Neural crest cell (in vitro differentiated cells): Measurements from ENCODE around the gene NUMA1. TPM values are rescaled to one million over a fixed set of nuclear protein-coding genes. Genes with fewer than 3 reads are reported as not detected.

Experiments used
- DNase-seq: peaks from one replicate; pipeline ENCODE4 v3.0.0; 2021; ENCODE audit warnings: low read depth, mixed read lengths, low spot score
- H3K27ac Mint-ChIP-seq: one replicate; pipeline ENCODE4 v1.8.0; 2021; ENCODE audit warnings: mild to moderate bottlenecking, mixed read lengths; ENCODE audit not compliant: unreplicated experiment
- H3K27me3 Mint-ChIP-seq: 2 replicates; pipeline ENCODE4 v1.8.0; 2021; ENCODE audit warnings: low read depth, mild to moderate bottlenecking, mixed read lengths
- H3K36me3 Mint-ChIP-seq: 2 replicates; pipeline ENCODE4 v1.8.0; 2021; ENCODE audit warnings: low read depth, mild to moderate bottlenecking, mixed read lengths
- H3K4me1 Mint-ChIP-seq: 2 replicates; pipeline ENCODE4 v1.8.0; 2021; ENCODE audit warnings: mixed read lengths
- H3K4me3 Mint-ChIP-seq: one replicate; pipeline ENCODE4 v1.8.0; 2021; ENCODE audit warnings: mild to moderate bottlenecking, mixed read lengths
- H3K9me3 Mint-ChIP-seq: 2 replicates; pipeline ENCODE4 v1.8.0; 2021; ENCODE audit warnings: mixed read lengths
- total RNA-seq: library from RNA; stranded (reverse); gene quantifications from 2 replicates; pipeline ENCODE4 v1.2.1, GENCODE V29; 2021
- TF ChIP-seq, protein P1 (sequence below): fragments of 200-600 bp; sonication (generic); conservative IDR thresholded peaks from 2 replicates; pipeline ENCODE4 v1.5.0; 2021; ENCODE audit warnings: antibody characterized with exemption, mild to moderate bottlenecking

Gene NUMA1
- total RNA-seq, 1 donor from 2014 or later, result 179 TPM

DNA sequence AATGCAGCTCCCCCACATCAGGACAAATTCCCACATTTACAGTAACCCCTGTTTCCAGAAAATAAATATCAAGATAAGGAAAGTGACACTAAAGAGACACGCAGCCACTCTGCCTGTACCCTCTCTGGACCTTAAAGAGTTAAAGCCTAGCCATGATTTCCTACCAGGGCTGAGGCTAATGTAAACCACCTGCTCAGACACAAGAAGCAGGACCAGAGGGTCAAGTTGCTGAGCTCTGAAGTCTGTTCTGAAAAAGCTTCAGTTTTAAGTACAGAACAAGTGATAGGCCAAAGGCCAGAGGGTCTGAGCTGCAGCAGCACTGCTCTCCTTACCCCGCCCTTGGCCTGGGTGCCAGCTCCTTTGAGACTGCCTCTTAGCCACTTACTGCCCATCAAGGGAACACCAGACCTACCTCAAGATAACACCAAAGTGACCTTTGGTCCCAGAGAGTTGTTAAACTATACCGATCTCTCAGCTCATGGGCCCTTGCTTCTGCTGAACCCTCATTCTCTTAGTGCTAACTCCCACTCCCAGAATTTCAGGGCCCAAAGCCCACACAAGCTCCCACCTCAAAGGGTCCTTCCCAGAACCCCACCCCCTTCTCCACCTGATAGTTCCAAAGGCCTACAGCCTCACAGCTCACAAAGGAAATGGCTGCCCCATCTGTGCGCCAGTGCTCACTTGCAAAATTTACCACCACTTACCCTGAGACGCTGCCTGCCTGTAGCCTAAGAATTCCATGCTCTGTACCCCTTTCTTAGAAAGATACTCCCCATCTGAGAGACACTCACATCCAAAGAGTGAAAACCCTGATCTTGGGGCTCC is 41.1 kb downstream of the NUMA1 start:
- Mint-ChIP-seq H3K4me1 (peaks cover 4% of the 10 kb centered on the region), H3K36me3 (peaks cover 3% of the 10 kb centered on the region), H3K9me3 (no peaks in the 10 kb centered on the region), H3K27me3 (no peaks in the 10 kb centered on the region), H3K27ac (no peak overlapping the region), H3K4me3 (no peak overlapping the region)
- TF ChIP-seq, protein P1, sequence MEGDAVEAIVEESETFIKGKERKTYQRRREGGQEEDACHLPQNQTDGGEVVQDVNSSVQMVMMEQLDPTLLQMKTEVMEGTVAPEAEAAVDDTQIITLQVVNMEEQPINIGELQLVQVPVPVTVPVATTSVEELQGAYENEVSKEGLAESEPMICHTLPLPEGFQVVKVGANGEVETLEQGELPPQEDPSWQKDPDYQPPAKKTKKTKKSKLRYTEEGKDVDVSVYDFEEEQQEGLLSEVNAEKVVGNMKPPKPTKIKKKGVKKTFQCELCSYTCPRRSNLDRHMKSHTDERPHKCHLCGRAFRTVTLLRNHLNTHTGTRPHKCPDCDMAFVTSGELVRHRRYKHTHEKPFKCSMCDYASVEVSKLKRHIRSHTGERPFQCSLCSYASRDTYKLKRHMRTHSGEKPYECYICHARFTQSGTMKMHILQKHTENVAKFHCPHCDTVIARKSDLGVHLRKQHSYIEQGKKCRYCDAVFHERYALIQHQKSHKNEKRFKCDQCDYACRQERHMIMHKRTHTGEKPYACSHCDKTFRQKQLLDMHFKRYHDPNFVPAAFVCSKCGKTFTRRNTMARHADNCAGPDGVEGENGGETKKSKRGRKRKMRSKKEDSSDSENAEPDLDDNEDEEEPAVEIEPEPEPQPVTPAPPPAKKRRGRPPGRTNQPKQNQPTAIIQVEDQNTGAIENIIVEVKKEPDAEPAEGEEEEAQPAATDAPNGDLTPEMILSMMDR, result no peak
- DNase-seq, result no peak

DNA sequence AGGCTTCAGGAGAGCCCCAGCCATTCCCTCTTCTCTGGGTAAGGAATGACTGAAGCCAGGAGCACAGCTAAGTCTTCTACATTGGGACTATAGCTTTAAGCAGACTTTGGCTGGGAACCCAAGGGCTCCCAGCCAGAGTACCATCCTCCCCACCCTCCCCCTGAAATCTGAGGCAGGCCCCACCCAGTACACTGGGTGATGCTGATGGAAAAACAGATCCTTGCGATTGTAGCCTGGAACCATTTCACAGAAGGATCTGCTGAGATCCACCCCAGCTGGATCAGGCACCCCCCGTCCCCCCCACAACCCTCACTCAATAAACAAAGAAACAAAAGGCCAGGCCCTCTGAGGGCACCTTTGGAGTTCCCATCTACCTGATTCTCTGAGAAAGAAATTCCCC is 41.9 kb downstream of the NUMA1 start:
- H3K4me1 Mint-ChIP-seq, result peaks cover 4% of the 10 kb centered on the region
- TF ChIP-seq, protein P1, result no peak
- no peaks in the 10 kb centered on the region for H3K27me3 Mint-ChIP-seq
- no peak for DNase-seq
- no peak overlapping the region for H3K27ac Mint-ChIP-seq
- H3K4me3 Mint-ChIP-seq, result no peak overlapping the region
- H3K9me3 Mint-ChIP-seq, result no peaks in the 10 kb centered on the region
- peaks cover 3% of the 10 kb centered on the region for H3K36me3 Mint-ChIP-seq

DNA sequence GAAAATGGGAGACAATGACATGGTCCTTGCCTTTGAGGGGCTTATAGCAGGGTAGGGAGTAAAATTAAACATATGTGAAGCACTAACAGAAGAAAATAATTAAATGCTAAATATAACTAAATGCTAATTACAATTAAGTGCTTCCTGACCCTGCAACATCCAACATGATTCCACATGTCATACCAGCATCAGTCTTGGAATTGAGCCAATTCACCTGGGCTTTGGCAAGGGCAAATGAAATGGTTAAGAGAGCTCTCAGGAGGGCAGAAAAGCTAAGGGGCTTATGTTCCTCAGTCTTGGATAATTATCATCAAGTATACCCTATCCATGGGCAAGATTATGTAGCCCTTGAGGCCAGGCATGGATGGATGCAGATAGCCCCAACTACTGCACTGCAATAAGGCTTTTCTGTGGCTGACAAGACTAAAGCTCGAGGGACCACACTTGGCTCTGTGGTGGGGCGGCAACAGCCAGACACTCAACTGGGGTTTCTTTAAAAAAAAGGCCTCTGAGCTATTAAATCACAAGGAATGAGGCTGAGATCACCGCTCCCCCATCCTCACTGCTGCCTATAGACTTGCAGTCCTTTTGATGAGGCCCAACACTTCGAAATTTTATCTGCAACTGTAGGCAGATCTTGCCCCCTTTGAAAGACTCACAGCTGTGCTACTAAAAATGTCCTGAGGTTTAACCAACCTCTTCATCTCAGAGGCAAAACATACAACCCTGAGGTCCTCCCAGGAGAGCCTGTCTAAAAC is 42.6 kb downstream of the NUMA1 start:
- DNase-seq, result no peak
- Mint-ChIP-seq H3K4me1 (peaks cover 4% of the 10 kb centered on the region), H3K27ac (no peak overlapping the region), H3K27me3 (no peaks in the 10 kb centered on the region), H3K36me3 (peaks cover 3% of the 10 kb centered on the region), H3K4me3 (no peak overlapping the region), H3K9me3 (no peaks in the 10 kb centered on the region)
- TF ChIP-seq, protein P1, result no peak

DNA sequence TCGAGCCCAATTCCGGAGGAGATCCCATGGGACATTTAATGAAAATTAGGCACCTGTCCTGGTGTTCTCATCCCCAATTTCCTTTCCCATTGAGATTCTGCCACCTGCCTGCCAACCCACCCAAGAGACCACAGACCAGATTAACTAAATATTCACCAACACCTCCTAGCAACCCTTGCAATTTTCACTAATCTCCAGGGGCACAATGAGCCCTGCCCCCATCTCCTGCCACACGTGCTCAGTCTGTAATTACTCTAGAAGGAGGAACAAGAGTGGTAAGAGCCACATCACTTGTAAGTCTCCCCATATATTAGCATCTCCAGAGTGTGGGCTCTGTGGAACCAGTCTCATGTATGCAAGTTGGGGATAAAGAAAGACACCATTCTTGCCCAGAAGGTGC is 43.7 kb downstream of the NUMA1 start:
- H3K4me3 Mint-ChIP-seq, result no peak overlapping the region
- H3K9me3 Mint-ChIP-seq, result no peaks in the 10 kb centered on the region
- peaks cover 4% of the 10 kb centered on the region for H3K4me1 Mint-ChIP-seq
- no peak overlapping the region for H3K27ac Mint-ChIP-seq
- no peak for DNase-seq
- no peaks in the 10 kb centered on the region for H3K27me3 Mint-ChIP-seq
- H3K36me3 Mint-ChIP-seq, result peaks cover 3% of the 10 kb centered on the region
- TF ChIP-seq, protein P1, result no peak

DNA sequence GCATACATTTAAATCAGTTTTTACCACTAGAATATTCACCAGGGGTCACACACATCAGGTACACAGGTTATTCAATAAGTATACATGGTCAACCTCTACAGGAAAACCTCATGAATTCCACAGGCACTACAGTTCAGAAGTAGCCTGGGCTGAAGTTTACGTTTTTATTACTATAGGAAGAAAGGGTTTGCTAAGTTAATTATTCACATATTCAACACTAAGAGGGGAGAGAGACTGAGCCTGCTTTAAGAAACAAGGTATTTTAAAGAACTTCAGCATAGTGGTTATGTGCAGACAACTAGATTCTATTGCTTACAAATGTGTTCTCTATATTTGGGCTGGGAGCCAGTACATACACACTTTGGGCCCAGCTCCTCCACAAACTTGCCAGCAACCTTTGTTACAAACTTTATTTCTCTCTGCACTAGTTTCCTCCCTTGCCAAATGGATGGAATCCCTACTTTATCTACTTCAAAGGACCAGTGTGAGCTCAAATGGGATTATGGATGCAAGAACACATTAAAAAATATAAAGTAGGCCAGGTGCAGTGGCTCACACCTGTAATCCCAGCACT is 49.8 kb downstream of the NUMA1 start:
- Mint-ChIP-seq H3K27me3 (no peaks in the 10 kb centered on the region), H3K4me3 (no peak overlapping the region), H3K27ac (no peak overlapping the region), H3K9me3 (no peaks in the 10 kb centered on the region), H3K36me3 (peaks cover 3% of the 10 kb centered on the region), H3K4me1 (no peaks in the 10 kb centered on the region)
- DNase-seq, result no peak
- TF ChIP-seq, protein P1, result no peak
